Measurements from ENCODE around the gene RINT1.

DNA sequence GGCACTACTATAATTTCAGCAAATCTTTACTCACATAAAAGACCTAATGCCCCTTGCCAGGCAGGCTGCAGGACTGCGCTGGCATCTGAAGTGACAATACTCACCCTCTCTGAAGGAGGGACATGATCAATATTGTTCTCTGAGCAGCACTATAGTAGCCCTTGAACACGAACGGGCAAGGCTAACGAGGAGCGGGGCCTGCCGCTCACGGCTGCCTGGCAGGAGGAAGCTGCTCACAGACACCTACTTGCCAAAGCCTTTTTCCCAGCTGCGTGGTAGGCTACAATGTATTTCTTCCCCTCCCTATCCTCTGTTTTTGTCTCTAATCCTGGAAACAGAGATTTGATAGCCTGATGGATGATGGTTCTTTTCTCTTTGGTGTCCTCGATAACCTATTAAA is 29.8 kb upstream of the RINT1 start:
- TF ChIP-seq CTCF (IDR thresholded peaks at IDR 0.05; ENCODE audit: insufficient read depth, low read depth, low read length) (no peak), EZH2 (IDR thresholded peaks at IDR 0.05; ENCODE audit: insufficient read depth, low read length) (no peak)
